SU-DHL-6 (cell line): ENCODE results near the gene PDCD4.

Source experiments
- H2AFZ ChIP-seq: fragments of 200-600 bp; sonication (generic); 2 replicates; pipeline ENCODE4 v1.6.1; 2014; ENCODE audit warnings: low read depth, mild to moderate bottlenecking, moderate library complexity, mixed read lengths, antibody characterized with exemption, low read length; ENCODE audit not compliant: severe bottlenecking
- H3F3A ChIP-seq: fragments of 200-600 bp; shearing (Covaris generic); 2 replicates; pipeline ENCODE4 v1.6.0; 2016; ENCODE audit warnings: antibody characterized with exemption, mild to moderate bottlenecking; ENCODE audit not compliant: insufficient read depth
- H3K27ac ChIP-seq: fragments of 200-600 bp; sonication (generic); 2 replicates; pipeline ENCODE4 v1.5.1; 2016; ENCODE audit warnings: low read depth, mild to moderate bottlenecking, low read length, moderate library complexity, mixed read lengths
- H3K27me3 ChIP-seq: fragments of 200-600 bp; sonication (generic), shearing (Covaris generic); 2 replicates; pipeline ENCODE4 v1.6.0; 2014; ENCODE audit warnings: mild to moderate bottlenecking, low read length
- H3K36me3 ChIP-seq: fragments of 200-600 bp; sonication (generic); 2 replicates; pipeline ENCODE4 v1.6.1; 2014; ENCODE audit warnings: mild to moderate bottlenecking, low read length, mixed read lengths
- H3K4me2 ChIP-seq: fragments of 300-600, 200-600 bp; shearing (Covaris generic), sonication (generic); 2 replicates; pipeline ENCODE4 v1.6.0; 2014; ENCODE audit warnings: low read length, low read depth, mild to moderate bottlenecking; ENCODE audit not compliant: poor library complexity, severe bottlenecking
- H3K4me3 ChIP-seq: fragments of 200-600 bp; sonication (generic); 2 replicates; pipeline ENCODE4 v1.5.1; 2014; ENCODE audit warnings: antibody characterized with exemption, low read length, mild to moderate bottlenecking, mixed read lengths; ENCODE audit not compliant: insufficient read depth, poor library complexity, severe bottlenecking
- H3K79me2 ChIP-seq: fragments of 200-600 bp; sonication (generic); 2 replicates; pipeline ENCODE4 v1.6.1; 2014; ENCODE audit warnings: mild to moderate bottlenecking, low read length, moderate library complexity; ENCODE audit not compliant: insufficient read depth
- H3K9ac ChIP-seq: fragments of 200-600 bp; sonication (generic); 2 replicates; pipeline ENCODE4 v1.7.0; 2014; ENCODE audit warnings: mild to moderate bottlenecking, low read length
- H3K9me2 ChIP-seq: fragments of 200-600 bp; sonication (generic); replicated peaks from 2 replicates; pipeline ENCODE4 v1.6.1; 2014; ENCODE audit warnings: low read length; ENCODE audit not compliant: insufficient read depth
- H3K9me3 ChIP-seq: fragments of 200-600 bp; sonication (generic); 2 replicates; pipeline ENCODE4 v1.6.1; 2014; ENCODE audit warnings: low read length, mixed read lengths; ENCODE audit not compliant: insufficient read depth
- H4K20me1 ChIP-seq: fragments of 200-600 bp; sonication (generic); 2 replicates; pipeline ENCODE4 v1.6.1; 2014; ENCODE audit warnings: low read depth, mild to moderate bottlenecking, antibody characterized with exemption, low read length, moderate library complexity, mixed read lengths
- EZH2phosphoT487 ChIP-seq: fragments of 200-600 bp; sonication (generic), shearing (Covaris generic); conservative IDR thresholded peaks from 2 replicates; pipeline ENCODE4 v1.6.1; 2018; ENCODE audit warnings: mild to moderate bottlenecking, antibody characterized with exemption, low read length, moderate library complexity, mixed read lengths
- TF ChIP-seq, protein P1 (sequence below): fragments of 200-600 bp; sonication (generic); IDR thresholded peaks from one replicate; pipeline ENCODE4 v1.5.1; 2017; ENCODE audit warnings: antibody characterized with exemption, mild to moderate bottlenecking, low read length, moderate library complexity; ENCODE audit not compliant: insufficient read depth, poor library complexity, severe bottlenecking

Gene PDCD4

DNA sequence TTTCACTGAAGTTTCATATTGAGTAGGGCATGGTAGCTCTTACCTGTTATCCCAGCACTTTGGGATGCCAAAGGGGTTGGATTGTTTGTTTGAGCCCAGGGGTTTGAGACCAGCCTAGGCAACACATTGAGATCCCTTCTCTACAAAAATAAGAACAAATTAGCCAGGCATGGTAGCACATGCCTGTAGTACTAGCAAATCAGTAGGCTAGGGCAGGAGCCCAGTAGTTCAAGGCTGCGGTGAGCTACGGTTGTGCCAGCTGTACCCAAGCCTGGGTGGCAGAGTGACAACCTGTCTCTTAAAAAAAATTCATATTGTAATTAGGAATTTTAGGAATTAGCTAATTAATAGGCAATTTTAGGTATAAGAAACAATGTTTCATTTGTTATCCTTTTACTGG is 29.3 kb downstream of the PDCD4 start:
- H3K27ac ChIP-seq = no peak overlapping the region
- H3K9me3 ChIP-seq = no peaks in the 10 kb centered on the region
- H3K4me3 ChIP-seq = no peak overlapping the region
- H3K4me2 ChIP-seq = no peak overlapping the region
- H3K36me3 ChIP-seq = peaks cover 22% of the 10 kb centered on the region
- H3K9ac ChIP-seq = no peak overlapping the region
- no peaks in the 10 kb centered on the region for H3K27me3 ChIP-seq
- H3K9me2 ChIP-seq = no peaks in the 10 kb centered on the region
- no peaks in the 10 kb centered on the region for H4K20me1 ChIP-seq
- H3F3A ChIP-seq = peaks cover 8% of the 10 kb centered on the region
- 0 out of 2 replicates have a peak, but pooled peaks cover 4% of the 10 kb centered on the region for H3K79me2 ChIP-seq
- H2AFZ ChIP-seq = no peak overlapping the region
- TF ChIP-seq, protein P1, sequence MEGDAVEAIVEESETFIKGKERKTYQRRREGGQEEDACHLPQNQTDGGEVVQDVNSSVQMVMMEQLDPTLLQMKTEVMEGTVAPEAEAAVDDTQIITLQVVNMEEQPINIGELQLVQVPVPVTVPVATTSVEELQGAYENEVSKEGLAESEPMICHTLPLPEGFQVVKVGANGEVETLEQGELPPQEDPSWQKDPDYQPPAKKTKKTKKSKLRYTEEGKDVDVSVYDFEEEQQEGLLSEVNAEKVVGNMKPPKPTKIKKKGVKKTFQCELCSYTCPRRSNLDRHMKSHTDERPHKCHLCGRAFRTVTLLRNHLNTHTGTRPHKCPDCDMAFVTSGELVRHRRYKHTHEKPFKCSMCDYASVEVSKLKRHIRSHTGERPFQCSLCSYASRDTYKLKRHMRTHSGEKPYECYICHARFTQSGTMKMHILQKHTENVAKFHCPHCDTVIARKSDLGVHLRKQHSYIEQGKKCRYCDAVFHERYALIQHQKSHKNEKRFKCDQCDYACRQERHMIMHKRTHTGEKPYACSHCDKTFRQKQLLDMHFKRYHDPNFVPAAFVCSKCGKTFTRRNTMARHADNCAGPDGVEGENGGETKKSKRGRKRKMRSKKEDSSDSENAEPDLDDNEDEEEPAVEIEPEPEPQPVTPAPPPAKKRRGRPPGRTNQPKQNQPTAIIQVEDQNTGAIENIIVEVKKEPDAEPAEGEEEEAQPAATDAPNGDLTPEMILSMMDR = no peak
- TF ChIP-seq EZH2phosphoT487 = no peak

DNA sequence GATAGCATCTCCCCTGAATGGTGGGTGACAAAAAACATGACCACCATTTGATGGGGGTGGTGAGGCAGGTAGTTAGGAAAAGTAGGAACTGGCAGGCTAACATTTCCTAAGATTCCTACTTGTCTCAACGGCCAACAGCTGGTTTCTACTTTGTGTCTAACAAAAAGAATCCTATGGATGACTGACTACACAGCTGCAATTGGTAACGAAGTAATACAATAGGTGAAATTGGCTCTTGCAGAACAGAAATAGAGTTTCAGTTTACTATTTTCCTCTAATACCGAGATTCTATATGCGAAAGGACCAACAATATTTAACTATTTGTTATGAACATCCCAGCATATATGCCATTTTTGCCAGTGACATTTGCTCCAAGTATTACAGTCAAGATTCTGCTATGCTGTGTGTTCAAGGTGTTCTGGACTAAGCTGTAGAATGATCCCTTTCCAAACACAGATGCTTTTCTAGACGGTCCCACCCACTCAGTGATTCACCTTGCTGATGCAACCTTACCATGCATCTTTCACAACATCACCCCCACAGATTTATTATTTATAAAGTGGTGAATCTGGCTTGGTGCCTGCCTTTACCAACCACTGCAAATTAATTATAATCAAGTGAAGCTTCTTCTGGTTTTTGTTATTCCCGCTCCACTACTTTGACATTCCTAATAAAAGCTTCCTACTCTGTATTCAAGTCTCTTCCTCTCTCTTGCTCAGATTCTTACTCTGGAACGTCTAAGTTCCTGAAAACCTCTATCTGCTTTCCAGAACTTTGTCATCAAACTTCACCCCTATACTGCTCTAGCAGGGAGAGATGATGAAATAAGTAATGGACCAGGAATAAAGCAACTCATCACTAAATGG is 30.5 kb downstream of the PDCD4 start:
- no peak overlapping the region for H3K27ac ChIP-seq
- H3K27me3 ChIP-seq = no peaks in the 10 kb centered on the region
- no peak overlapping the region for H3K4me3 ChIP-seq
- no peaks in the 10 kb centered on the region for H3K79me2 ChIP-seq
- H3K9ac ChIP-seq = no peak overlapping the region
- peaks cover 8% of the 10 kb centered on the region for H3F3A ChIP-seq
- no peaks in the 10 kb centered on the region for H4K20me1 ChIP-seq
- peaks cover 19% of the 10 kb centered on the region for H3K36me3 ChIP-seq
- H3K9me2 ChIP-seq = no peaks in the 10 kb centered on the region
- TF ChIP-seq, protein P1 = no peak
- TF ChIP-seq EZH2phosphoT487 = no peak
- no peak overlapping the region for H2AFZ ChIP-seq
- H3K4me2 ChIP-seq = no peak overlapping the region
- H3K9me3 ChIP-seq = no peaks in the 10 kb centered on the region

DNA sequence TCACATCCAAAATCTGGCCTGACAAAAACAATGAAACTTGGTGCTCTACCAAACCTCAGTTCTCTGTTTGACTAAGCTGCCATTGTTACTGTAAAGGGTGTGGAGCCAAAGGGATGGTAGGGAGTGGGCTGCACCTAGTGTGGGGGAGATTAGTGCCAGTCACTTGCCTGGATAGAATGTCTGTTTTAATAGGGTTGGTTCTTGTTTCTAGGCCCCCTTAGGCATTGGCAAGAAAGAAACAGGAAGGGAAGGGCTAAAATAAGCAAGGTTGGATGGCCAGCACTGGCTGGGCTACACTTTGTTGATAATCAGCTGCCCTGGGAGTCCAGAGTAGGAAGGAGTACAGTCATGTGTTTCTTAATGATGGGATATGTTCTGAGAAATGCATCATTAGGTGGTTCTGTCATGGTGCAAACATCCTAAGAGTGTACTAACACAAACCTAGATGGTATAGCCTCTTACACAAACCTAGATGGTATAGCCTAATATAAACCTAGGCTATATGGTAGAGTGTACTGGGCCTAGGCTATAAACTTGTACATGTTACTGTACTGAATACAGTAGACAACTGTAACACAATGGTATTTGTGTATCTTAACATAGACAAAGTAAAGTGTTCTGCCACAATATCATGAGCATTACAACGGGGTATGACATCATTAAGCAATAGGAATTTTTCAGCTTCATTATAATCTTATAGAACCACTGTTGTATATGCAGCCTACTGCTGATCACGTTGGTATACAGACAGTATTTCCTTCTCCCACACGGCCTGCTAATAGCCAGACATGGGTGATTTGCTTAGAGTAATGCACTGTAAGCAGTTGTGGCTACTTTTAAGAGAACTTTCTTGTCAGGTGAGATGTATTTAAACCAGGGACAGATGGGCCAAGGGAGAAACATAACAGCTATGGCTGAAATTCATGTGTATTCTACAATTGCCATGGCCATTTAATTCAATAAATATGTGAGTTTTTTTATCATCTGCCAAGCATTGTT is 31.9 kb downstream of the PDCD4 start:
- Histone ChIP-seq H3K27ac (no peak overlapping the region), H3F3A (peaks cover 4% of the 10 kb centered on the region; the same call in 1 of the 2 replicates), H3K4me3 (no peak overlapping the region), H3K9me2 (no peaks in the 10 kb centered on the region), H3K9me3 (no peaks in the 10 kb centered on the region), H3K79me2 (no peaks in the 10 kb centered on the region), H3K36me3 (peaks cover 7% of the 10 kb centered on the region), H3K27me3 (no peaks in the 10 kb centered on the region), H4K20me1 (no peaks in the 10 kb centered on the region), H3K9ac (no peak overlapping the region), H2AFZ (no peak overlapping the region), H3K4me2 (no peak overlapping the region)
- TF ChIP-seq, protein P1 = no peak
- TF ChIP-seq EZH2phosphoT487 = no peak
